ENCODE measurements around the gene PHKB.

The PHKB gene

DNA sequence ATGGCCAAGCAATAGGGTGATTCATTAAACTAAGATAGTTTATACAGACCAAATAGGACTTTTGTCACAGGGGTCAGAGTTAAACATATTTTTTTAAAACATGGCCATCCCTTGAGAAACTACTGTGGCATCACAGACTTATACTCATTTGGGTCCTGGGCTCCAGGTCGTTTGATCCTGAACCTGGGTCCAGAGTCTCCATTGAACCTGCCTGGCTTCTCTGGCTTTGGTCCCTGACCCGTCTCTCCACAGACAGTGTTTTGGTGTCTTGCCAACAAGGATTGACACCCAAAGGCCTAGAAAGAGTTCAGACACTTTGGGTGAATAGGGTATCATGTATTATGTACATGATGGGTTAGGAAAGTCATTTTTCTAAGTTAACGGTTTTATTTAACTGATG, 236.7 kb downstream of the PHKB start:
- in situ Hi-C loops (cut with HindIII; ENCODE audit: low sequenced_read_pairs): no loop called here
- TF ChIP-seq CTCF (IDR thresholded peaks at IDR 0.05; ENCODE audit: low read depth, low read length): no peak
- no peak overlapping the region for H3K4me3 ChIP-seq (ENCODE audit: low read depth, low read length)
- no peak for DNase-seq (ENCODE audit: low read depth, low spot score)

DNA sequence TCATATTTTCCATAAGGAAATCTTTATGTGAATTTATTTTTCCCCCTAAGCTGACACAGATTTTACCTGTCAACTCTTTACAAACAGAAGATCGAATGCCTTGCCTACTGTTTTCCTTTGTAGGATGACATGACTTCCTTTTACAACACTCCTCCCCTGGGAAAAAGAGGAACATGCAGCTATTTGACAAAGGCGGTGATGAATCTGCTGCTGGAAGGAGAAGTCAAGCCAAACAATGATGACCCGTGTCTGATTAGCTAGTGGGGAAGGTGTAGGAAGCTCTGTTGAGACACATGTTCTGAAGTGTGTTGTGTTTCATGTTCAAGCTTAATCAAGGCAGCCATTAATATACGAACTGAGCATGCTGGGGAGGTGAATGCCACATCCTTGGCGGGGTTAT, 238.0 kb downstream of the PHKB start:
- H3K4me3 ChIP-seq (ENCODE audit: low read depth, low read length): no peak overlapping the region
- DNase-seq (ENCODE audit: low read depth, low spot score): no peak
- in situ Hi-C loops (cut with HindIII; ENCODE audit: low sequenced_read_pairs): no loop called here
- TF ChIP-seq CTCF (IDR thresholded peaks at IDR 0.05; ENCODE audit: low read depth, low read length): no peak

GRCh38 chr16:47700857-47701587, 239.9 kb downstream of the PHKB start:
- no peak for TF ChIP-seq CTCF (IDR thresholded peaks at IDR 0.05; ENCODE audit: low read depth, low read length)
- no peak overlapping the region for H3K4me3 ChIP-seq (ENCODE audit: low read depth, low read length)
- no peak for DNase-seq (ENCODE audit: low read depth, low spot score)
- in situ Hi-C loops (cut with HindIII; ENCODE audit: low sequenced_read_pairs): no loop called here

DNA sequence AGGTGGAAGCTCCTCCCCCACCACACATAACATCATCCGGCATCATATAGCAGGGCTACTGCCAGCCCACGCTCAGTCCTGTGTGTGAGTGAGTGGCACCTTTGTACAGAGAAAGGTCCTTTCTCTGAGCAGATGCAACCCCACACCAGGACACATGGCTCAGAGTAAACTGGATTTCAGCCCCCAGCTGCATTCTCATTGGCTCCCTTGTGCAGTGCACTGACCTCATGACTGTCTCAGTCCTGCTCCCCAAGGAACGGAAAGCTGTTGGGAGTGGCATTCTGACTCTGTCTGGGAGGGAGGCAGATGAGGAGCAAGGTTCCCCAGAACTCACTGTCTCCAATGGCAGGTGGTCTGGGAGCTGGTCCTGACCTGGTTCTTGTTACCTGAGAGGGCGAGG, 244.1 kb downstream of the PHKB start:
- TF ChIP-seq CTCF (IDR thresholded peaks at IDR 0.05; ENCODE audit: low read depth, low read length): no peak
- in situ Hi-C loops (cut with HindIII; ENCODE audit: low sequenced_read_pairs): no loop called here
- H3K4me3 ChIP-seq (ENCODE audit: low read depth, low read length): no peak overlapping the region
- no peak for DNase-seq (ENCODE audit: low read depth, low spot score)

DNA sequence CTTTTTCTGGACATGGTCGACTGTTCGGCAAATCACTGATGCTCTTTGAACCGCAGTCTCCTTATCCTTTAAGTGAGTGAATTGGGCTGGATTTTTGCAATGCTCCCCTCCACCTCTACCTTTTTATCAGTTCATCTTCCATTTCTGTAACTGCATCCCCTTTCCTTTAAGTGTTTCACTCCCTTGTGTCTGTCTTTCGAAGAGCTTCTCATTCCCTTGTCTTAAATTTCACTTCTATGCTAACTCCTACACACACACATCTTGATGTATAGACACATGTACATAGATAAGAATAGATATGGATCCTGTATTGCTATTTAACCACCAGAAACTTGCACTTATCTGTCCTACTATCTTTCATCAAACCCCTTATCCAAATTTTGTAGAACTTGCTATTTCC, 250.7 kb downstream of the PHKB start:
- in situ Hi-C loops (cut with HindIII; ENCODE audit: low sequenced_read_pairs): no loop called here
- DNase-seq (ENCODE audit: low read depth, low spot score): no peak
- TF ChIP-seq CTCF (IDR thresholded peaks at IDR 0.05; ENCODE audit: low read depth, low read length): no peak
- H3K4me3 ChIP-seq (ENCODE audit: low read depth, low read length): no peak overlapping the region

DNA sequence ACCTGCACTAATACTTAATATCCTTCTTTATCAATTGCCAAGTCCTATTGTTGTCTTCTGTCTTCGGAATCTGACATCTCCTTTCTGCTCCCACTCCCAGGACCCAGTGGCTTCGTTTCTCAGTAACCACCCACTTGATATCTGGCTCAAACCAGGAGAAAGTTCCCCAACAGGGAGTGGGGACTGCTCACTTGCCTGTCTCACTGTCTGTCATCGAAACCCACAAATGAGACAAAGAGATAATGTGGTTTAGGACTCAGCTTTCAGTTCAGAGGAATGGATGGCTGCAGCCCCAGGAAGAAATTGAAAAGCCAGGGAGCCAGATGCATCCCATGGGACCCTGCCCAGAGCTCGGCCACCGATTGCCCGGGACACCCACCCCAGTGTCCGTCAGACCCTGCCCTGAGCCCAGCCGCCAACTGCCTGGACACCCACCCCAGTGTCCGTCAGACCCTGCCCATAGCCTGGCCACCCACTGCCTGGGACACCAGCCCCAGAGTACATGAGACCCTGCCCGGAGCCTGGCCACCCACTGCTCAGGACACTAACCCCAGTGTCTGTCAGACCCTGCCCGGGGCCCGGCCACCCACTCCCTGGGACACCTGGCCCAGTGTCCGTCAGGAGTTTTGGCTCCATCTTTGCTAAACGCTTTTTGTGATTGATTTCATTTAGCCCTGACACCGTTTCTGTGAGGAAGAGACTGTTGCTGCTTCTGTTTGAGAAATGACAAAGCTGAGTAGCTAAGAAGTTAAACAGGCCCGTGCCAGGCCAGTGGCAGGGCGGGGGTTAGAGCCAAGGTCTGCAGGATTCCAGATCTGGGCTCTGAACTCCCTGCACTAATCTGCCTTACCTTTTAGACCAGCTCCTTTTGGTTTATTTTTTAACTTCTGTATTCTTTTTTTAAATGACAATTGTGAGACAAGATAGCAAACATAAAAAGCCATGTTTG, 251.4 kb downstream of the PHKB start:
- in situ Hi-C loops (cut with HindIII; ENCODE audit: low sequenced_read_pairs): no loop called here
- no peak for DNase-seq (ENCODE audit: low read depth, low spot score)

More for the DNA sequence above, 251.4 kb downstream of the PHKB start:
- H3K4me3 ChIP-seq (ENCODE audit: low read depth, low read length): no peak overlapping the region
- no peak for TF ChIP-seq CTCF (IDR thresholded peaks at IDR 0.05; ENCODE audit: low read depth, low read length)
